ENCODE results near the gene ITGAV. TPM values are rescaled to one million over a fixed set of nuclear protein-coding genes. Genes with fewer than 3 reads are reported as not detected.

Gene ITGAV
- total and polyA plus RNA-seq, 2 of the 4 experiments (the other 2 are of a cell fraction): 45.8 to 181 TPM

- Histone ChIP-seq H4K20me1 (ENCODE audit: insufficient read depth, low read length) (no peaks in the 10 kb centered on the region), H2AK5ac (ENCODE audit: low read depth, low read length) (no peak overlapping the region), H3K9me1 (ENCODE audit: insufficient read depth, low read length) (no peaks in the 10 kb centered on the region; the same call in 1 of the 2 replicates), H4K5ac (ENCODE audit: low read depth, low read length) (no peak overlapping the region), H3K23ac (ENCODE audit: low read depth, low read length) (no peak overlapping the region), H3K9me3 (ENCODE audit: control insufficient read depth, insufficient read depth, low read length) (no peaks in the 10 kb centered on the region), H3K9ac (ENCODE audit: low read depth, low read length) (no peak overlapping the region), H3K27ac (ENCODE audit: insufficient read depth, low read length) (no peak overlapping the region), H4K91ac (ENCODE audit: insufficient read depth, low read depth, low read length) (no peak overlapping the region), H2BK20ac (ENCODE audit: low read depth, low read length) (no peak overlapping the region), H3K27me3 (ENCODE audit: control insufficient read depth, insufficient read depth, low read length) (no peaks in the 10 kb centered on the region), H3K56ac (ENCODE audit: extremely low read depth, insufficient read depth, low read length) (no peak overlapping the region), H3K14ac (replicated peaks; ENCODE audit: low read depth, low read length) (no peak overlapping the region), H3K79me1 (ENCODE audit: low read depth in 1 of 2, low read length in 2 of 2) (peaks cover 0 to 3% of the 10 kb centered on the region in 2 experiments; a peak in 1 of 4 replicates), H3K4ac (ENCODE audit: low read depth, low read length) (no peak overlapping the region), H2BK120ac (ENCODE audit: low read depth, low read length) (no peak overlapping the region), H3K4me1 (ENCODE audit: control insufficient read depth, insufficient read depth, low read length) (no peaks in the 10 kb centered on the region), H2BK5ac (ENCODE audit: low read depth, low read length, poor library complexity, severe bottlenecking) (no peak overlapping the region), H2BK15ac (ENCODE audit: low read depth, low read length) (no peak overlapping the region), H3K4me3 (ENCODE audit: insufficient read depth, low read depth, low read length) (no peak overlapping the region), H2AK9ac (replicated peaks; ENCODE audit: low read depth, low read length, poor library complexity) (no peak overlapping the region), H4K8ac (ENCODE audit: low read depth in 2 of 2, low read length in 2 of 2) (no peak overlapping the region), H3K36me3 (ENCODE audit: control insufficient read depth, insufficient read depth, low read length) (no peaks in the 10 kb centered on the region), H2AFZ (replicated peaks; ENCODE audit: low read length, poor library complexity) (no peak overlapping the region), H3K4me2 (ENCODE audit: low read depth, low read length) (no peak overlapping the region), H3K18ac (ENCODE audit: low read depth, low read length) (no peak overlapping the region)
- DNase-seq (no peak), ATAC-seq (ENCODE audit: low read depth) (no peak)
- dilution Hi-C loops (cut with HindIII; ENCODE audit: low sequenced_read_pairs, unreplicated experiment): no loop called here
- WGBS, 2 experiments (ENCODE audit: extremely low coverage in 2 of 2, insufficient read length in 1 of 2): no CpG with 5 or more reads among the region's 1 CpG
- CTCF ChIA-PET: interaction anchor here (0.8 kb wide), 1 partner anchor 28 kb away, joined by 3 read pairs; no protein-coding TSS in a partner anchor
- POLR2A ChIA-PET (ENCODE audit: unreplicated experiment): no interaction called here
- no peak for TF ChIP-seq NFE2L2 (IDR thresholded peaks at IDR 0.05; ENCODE audit: low read depth, low read length)
- no peak for TF ChIP-seq FOS (IDR thresholded peaks at IDR 0.05; ENCODE audit: low read depth, low read length)
- TF ChIP-seq SMC3 (IDR thresholded peaks at IDR 0.05; ENCODE audit: low read depth, low read length): no peak
- TF ChIP-seq CTCF (conservative IDR thresholded peaks at IDR 0.05; ENCODE audit: low read depth, low read length): no peak
- intact Hi-C loops (cut with micrococcal nuclease): no loop called here
- BruUV-seq (replicated peaks): no TSS peak
- in situ Hi-C loops (cut with MboI; ENCODE audit: low sequenced_read_pairs): no loop called here
Measured at GRCh38 chr2:186725783-186726182, 135.9 kb downstream of the ITGAV start.
